Measurements from ENCODE around the gene ANP32E. TPM values are rescaled to one million over a fixed set of nuclear protein-coding genes. Genes with fewer than 3 reads are reported as not detected.
A peak's percentile ranks its signal among the peaks of the same experiment; 100 is the strongest.

ANP32E gene
- polyA plus RNA-seq (2013, experiment 1 of 4) = 178 TPM
- polyA plus RNA-seq (2013, experiment 2 of 4) = 174 TPM
- polyA plus RNA-seq (2013, experiment 3 of 4) = 114 TPM
- polyA plus RNA-seq (2013, experiment 4 of 4) = 118 TPM

DNA sequence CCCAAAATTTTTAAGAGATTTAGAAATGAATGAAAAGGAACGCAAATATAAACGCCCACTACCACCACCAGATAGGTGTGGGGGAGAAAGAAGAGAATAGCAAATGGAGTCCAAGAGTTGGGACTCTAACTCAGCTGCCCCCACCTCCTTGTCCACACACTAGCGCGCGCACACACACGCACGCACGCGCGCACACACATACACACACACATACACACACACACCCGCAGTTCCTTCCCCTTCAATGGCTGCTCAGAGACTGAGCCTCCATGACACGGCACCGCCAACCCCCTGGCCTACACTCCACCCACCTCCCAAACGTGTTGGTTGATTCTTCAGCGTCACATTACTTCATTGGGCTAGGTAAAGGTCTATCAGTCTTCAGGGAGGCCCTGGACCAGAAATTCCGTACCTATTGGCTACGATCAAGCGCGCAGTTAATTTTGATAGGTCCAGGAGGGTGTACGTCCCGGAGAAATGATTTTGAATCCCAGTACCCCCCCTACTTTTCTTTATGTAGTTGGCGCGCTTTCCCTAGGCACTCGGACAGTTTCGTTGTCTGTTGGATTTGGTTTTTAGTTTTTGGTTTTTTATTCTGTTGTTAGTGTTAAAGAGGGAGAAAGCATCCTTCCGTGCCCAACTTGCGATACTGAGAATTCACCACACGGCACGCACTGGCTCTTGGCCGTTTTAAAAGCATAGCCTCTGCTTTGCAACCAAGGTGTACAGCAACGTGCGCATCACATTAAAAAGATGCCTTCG is at the start of gene ANP32E:
Gene ANP32E (minus strand): TSS at position 261 of the 762 bp plus-strand sequence. CDS start 326 bp downstream, outside the sequence.
- Histone ChIP-seq H3K4me1 (ENCODE audit: control insufficient read depth, insufficient read depth, low read length) (no peaks in the 10 kb centered on the region), H3K27me3 (ENCODE audit: control insufficient read depth, insufficient read depth, low read length, poor library complexity, severe bottlenecking) (no peaks in the 10 kb centered on the region), H3K9me3 (ENCODE audit: control insufficient read depth, low read length) (no peaks in the 10 kb centered on the region), H3K36me3 (ENCODE audit: control insufficient read depth, insufficient read depth, low read length) (no peaks in the 10 kb centered on the region), H3K4me3 (ENCODE audit: insufficient read depth, low read depth, low read length) (peak within 1 kb of the TSS; percentile 89), H3K27ac (ENCODE audit: insufficient read depth, low read depth, low read length, poor library complexity, severe bottlenecking) (peak within 1 kb of the TSS; percentile 88)
- 1% methylated on average over 30 to 31 of the region's 33 CpGs for WGBS, 2 experiments

DNA sequence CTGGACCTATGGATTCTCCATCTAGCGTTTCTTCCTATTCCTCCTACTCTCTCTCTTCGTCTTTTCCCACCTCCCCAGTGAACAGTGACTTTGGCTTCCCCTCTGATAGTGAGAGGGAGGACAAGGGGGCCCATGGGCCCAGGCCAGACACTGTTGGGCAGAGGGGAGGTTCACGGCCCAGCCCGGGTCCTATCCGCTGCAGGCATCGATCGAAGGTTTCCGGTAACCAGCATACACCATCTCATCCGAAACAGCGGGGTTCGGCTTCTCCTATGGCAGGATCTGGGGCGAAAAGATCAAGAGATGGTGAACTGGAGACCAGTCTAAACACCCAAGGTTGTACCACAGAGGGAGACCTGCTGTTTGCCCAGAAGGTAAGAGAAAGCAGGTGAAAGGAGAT is 47.3 kb upstream of the ANP32E start:
- no peak overlapping the region for H3K27ac ChIP-seq (ENCODE audit: insufficient read depth, low read depth, low read length, poor library complexity, severe bottlenecking)
- H3K9me3 ChIP-seq (ENCODE audit: control insufficient read depth, low read length) = no peaks in the 10 kb centered on the region
- H3K36me3 ChIP-seq (ENCODE audit: control insufficient read depth, insufficient read depth, low read length) = peaks cover 11% of the 10 kb centered on the region
- peaks cover 15% of the 10 kb centered on the region for H3K4me1 ChIP-seq (ENCODE audit: control insufficient read depth, insufficient read depth, low read length)
- peaks cover 9% of the 10 kb centered on the region for H3K27me3 ChIP-seq (ENCODE audit: control insufficient read depth, insufficient read depth, low read length, poor library complexity, severe bottlenecking)
- WGBS, 2 experiments = 91 to 93% methylated on average over 12 of the region's 12 CpGs
- H3K4me3 ChIP-seq (ENCODE audit: insufficient read depth, low read depth, low read length) = peak overlapping the region; percentile 55

DNA sequence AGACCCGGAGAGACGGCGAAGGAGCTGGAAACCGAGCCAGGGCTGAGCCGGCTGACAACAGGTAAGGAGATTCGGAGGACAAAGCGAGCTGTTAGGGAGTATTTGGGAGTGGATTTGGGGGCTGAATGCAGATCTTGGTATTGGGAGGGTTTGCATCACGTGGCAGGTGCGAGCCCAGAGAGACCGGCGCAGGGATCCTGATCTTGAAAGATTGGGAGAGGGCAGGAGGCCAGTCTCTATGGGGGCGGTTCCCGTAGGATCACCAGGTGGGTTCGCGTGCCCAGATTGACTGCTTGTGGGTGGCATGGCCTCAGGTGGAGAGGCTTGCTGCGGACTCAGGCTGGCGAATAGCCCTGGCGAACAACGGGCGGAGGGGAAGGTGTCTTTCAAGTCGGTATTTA is 46.6 kb upstream of the ANP32E start:
- peak overlapping the region; percentile 53 for H3K27ac ChIP-seq (ENCODE audit: insufficient read depth, low read depth, low read length, poor library complexity, severe bottlenecking)
- H3K9me3 ChIP-seq (ENCODE audit: control insufficient read depth, low read length) = no peaks in the 10 kb centered on the region
- H3K4me1 ChIP-seq (ENCODE audit: control insufficient read depth, insufficient read depth, low read length) = peaks cover 15% of the 10 kb centered on the region
- H3K36me3 ChIP-seq (ENCODE audit: control insufficient read depth, insufficient read depth, low read length) = peaks cover 11% of the 10 kb centered on the region
- peak overlapping the region; percentile 55 for H3K4me3 ChIP-seq (ENCODE audit: insufficient read depth, low read depth, low read length)
- H3K27me3 ChIP-seq (ENCODE audit: control insufficient read depth, insufficient read depth, low read length, poor library complexity, severe bottlenecking) = peaks cover 9% of the 10 kb centered on the region
- WGBS, 2 experiments = 22 to 24% methylated on average over 21 of the region's 21 CpGs

- WGBS, 2 experiments = 26 to 36% methylated on average over 46 of the region's 46 CpGs
- H3K4me3 ChIP-seq (ENCODE audit: insufficient read depth, low read depth, low read length) = peak within 1 kb of the TSS; percentile 55
- H3K4me1 ChIP-seq (ENCODE audit: control insufficient read depth, insufficient read depth, low read length) = peaks cover 15% of the 10 kb centered on the region
- H3K27ac ChIP-seq (ENCODE audit: insufficient read depth, low read depth, low read length, poor library complexity, severe bottlenecking) = peak within 1 kb of the TSS; percentile 78
- H3K27me3 ChIP-seq (ENCODE audit: control insufficient read depth, insufficient read depth, low read length, poor library complexity, severe bottlenecking) = peaks cover 9% of the 10 kb centered on the region
- peaks cover 11% of the 10 kb centered on the region for H3K36me3 ChIP-seq (ENCODE audit: control insufficient read depth, insufficient read depth, low read length)
- no peaks in the 10 kb centered on the region for H3K9me3 ChIP-seq (ENCODE audit: control insufficient read depth, low read length)
Measured at GRCh38 chr1:150281758-150282557, 46.0 kb upstream of the ANP32E start, which contains the start of gene CIART. TSS of gene CIART (plus strand) at chr1:150282554. CDS start at chr1:150283268, 714 bp downstream.

DNA sequence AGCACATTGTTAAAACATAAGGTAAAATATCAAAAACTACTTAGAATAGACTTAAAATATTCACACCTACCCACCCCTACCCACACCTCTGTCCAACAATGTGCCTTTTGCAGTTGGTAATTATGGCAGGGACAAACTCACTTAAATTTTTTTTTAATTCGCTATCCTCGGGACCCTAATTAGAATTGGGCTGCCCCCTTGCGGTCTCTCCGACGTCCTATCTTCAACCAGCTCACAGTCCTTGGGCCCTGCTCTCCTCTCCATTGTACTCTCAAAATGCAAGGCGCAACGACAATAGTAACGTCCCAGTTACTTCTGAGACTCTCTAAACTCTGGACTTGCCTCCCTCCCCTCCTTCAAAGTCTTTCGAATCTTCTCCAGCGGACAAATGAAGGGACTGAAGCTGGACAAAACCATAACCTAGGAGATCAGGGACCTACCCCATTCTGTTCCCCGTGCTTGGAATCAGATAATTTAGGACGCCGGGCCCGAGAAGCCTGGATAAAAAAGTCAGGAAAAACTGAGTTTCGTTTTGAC is 45.4 kb upstream of the ANP32E start:
- Histone ChIP-seq H3K36me3 (ENCODE audit: control insufficient read depth, insufficient read depth, low read length) (peaks cover 9% of the 10 kb centered on the region), H3K4me1 (ENCODE audit: control insufficient read depth, insufficient read depth, low read length) (peaks cover 15% of the 10 kb centered on the region), H3K4me3 (ENCODE audit: insufficient read depth, low read depth, low read length) (peak overlapping the region; percentile 55), H3K27me3 (ENCODE audit: control insufficient read depth, insufficient read depth, low read length, poor library complexity, severe bottlenecking) (peaks cover 9% of the 10 kb centered on the region), H3K9me3 (ENCODE audit: control insufficient read depth, low read length) (no peaks in the 10 kb centered on the region), H3K27ac (ENCODE audit: insufficient read depth, low read depth, low read length, poor library complexity, severe bottlenecking) (peak overlapping the region; percentile 78)
- WGBS, 2 experiments = 27 to 30% methylated on average over 15 of the region's 15 CpGs

GRCh38 chr1:150280138-150280707 is 44.3 kb upstream of the ANP32E start:
- peaks cover 15% of the 10 kb centered on the region for H3K4me1 ChIP-seq (ENCODE audit: control insufficient read depth, insufficient read depth, low read length)
- 89 to 90% methylated on average over 6 of the region's 6 CpGs for WGBS, 2 experiments
- peaks cover 11% of the 10 kb centered on the region for H3K36me3 ChIP-seq (ENCODE audit: control insufficient read depth, insufficient read depth, low read length)
- H3K4me3 ChIP-seq (ENCODE audit: insufficient read depth, low read depth, low read length) = no peak overlapping the region
- H3K27ac ChIP-seq (ENCODE audit: insufficient read depth, low read depth, low read length, poor library complexity, severe bottlenecking) = no peak overlapping the region
- H3K27me3 ChIP-seq (ENCODE audit: control insufficient read depth, insufficient read depth, low read length, poor library complexity, severe bottlenecking) = peaks cover 9% of the 10 kb centered on the region
- no peaks in the 10 kb centered on the region for H3K9me3 ChIP-seq (ENCODE audit: control insufficient read depth, low read length)

DNA sequence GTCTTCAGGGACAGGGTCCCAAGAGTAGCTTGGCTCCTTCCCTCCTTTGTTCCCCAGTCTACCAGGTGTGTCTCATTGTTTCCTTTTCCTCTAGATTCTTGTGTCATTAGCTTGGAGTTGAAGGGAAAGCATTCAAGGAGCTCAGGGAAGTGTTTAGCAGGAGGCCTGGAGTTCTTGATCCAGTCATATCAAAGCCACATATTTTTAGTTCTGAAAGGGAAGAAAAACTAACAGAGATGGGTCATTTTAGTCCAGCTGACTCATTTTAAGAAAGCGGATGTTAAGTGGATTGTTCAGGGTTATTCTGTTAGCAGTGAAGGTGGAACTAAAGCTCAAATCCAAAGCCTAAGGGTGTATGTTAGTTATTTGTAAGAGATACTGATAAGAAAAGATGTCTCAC is 37.4 kb upstream of the ANP32E start:
- no peaks in the 10 kb centered on the region for H3K9me3 ChIP-seq (ENCODE audit: control insufficient read depth, low read length)
- peaks cover 12% of the 10 kb centered on the region for H3K4me1 ChIP-seq (ENCODE audit: control insufficient read depth, insufficient read depth, low read length)
- 93 to 97% methylated on average over 1 of the region's 1 CpG for WGBS, 2 experiments
- no peak overlapping the region for H3K27ac ChIP-seq (ENCODE audit: insufficient read depth, low read depth, low read length, poor library complexity, severe bottlenecking)
- peaks cover 6% of the 10 kb centered on the region for H3K36me3 ChIP-seq (ENCODE audit: control insufficient read depth, insufficient read depth, low read length)
- H3K4me3 ChIP-seq (ENCODE audit: insufficient read depth, low read depth, low read length) = peak overlapping the region; percentile 55
- no peaks in the 10 kb centered on the region for H3K27me3 ChIP-seq (ENCODE audit: control insufficient read depth, insufficient read depth, low read length, poor library complexity, severe bottlenecking)

GRCh38 chr1:150271291-150271959 is 35.5 kb upstream of the ANP32E start:
- Histone ChIP-seq H3K9me3 (ENCODE audit: control insufficient read depth, low read length) (no peaks in the 10 kb centered on the region), H3K27me3 (ENCODE audit: control insufficient read depth, insufficient read depth, low read length, poor library complexity, severe bottlenecking) (no peaks in the 10 kb centered on the region), H3K36me3 (ENCODE audit: control insufficient read depth, insufficient read depth, low read length) (peaks cover 5% of the 10 kb centered on the region), H3K27ac (ENCODE audit: insufficient read depth, low read depth, low read length, poor library complexity, severe bottlenecking) (no peak overlapping the region), H3K4me3 (ENCODE audit: insufficient read depth, low read depth, low read length) (no peak overlapping the region), H3K4me1 (ENCODE audit: control insufficient read depth, insufficient read depth, low read length) (peaks cover 19% of the 10 kb centered on the region)
- WGBS, 2 experiments = 90 to 93% methylated on average over 7 of the region's 7 CpGs

- Histone ChIP-seq H3K9me3 (ENCODE audit: control insufficient read depth, low read length) (no peaks in the 10 kb centered on the region), H3K4me1 (ENCODE audit: control insufficient read depth, insufficient read depth, low read length) (peaks cover 19% of the 10 kb centered on the region), H3K4me3 (ENCODE audit: insufficient read depth, low read depth, low read length) (peak overlapping the region; percentile 89), H3K27me3 (ENCODE audit: control insufficient read depth, insufficient read depth, low read length, poor library complexity, severe bottlenecking) (no peaks in the 10 kb centered on the region), H3K27ac (ENCODE audit: insufficient read depth, low read depth, low read length, poor library complexity, severe bottlenecking) (peak overlapping the region; percentile 86), H3K36me3 (ENCODE audit: control insufficient read depth, insufficient read depth, low read length) (peaks cover 13% of the 10 kb centered on the region)
- 60 to 61% methylated on average over 7 to 9 of the region's 10 CpGs for WGBS, 2 experiments
Measured at GRCh38 chr1:150269451-150269850, 33.5 kb upstream of the ANP32E start.
